Fibroblast of the aortic adventitia (primary cell): ENCODE measurements around the gene MFAP1. TPM values are rescaled to one million over a fixed set of nuclear protein-coding genes. Genes with fewer than 3 reads are reported as not detected.

Experiments used
- DNase-seq: peaks from one replicate; pipeline ENCODE4 v3.0.0-alpha.2; 2010; ENCODE audit warnings: low read depth
- H3K4me3 ChIP-seq: 2 replicates; pipeline ENCODE4 v1.5.1; 2011; ENCODE audit warnings: low read depth, mild to moderate bottlenecking, control low read depth, low read length, moderate library complexity
- CTCF ChIP-seq: IDR thresholded peaks from 2 replicates; pipeline ENCODE4 v1.5.1; 2011; ENCODE audit warnings: mild to moderate bottlenecking, low read length, control low read depth, inconsistent platforms; ENCODE audit not compliant: insufficient read depth
- total RNA-seq: library from RNA; depleted of rRNA; stranded (reverse); fragments of >200 nt; gene quantifications from 2 replicates; pipeline ENCODE4 v1.2.3, GENCODE V29; 2012; ENCODE audit warnings: low replicate concordance

MFAP1 gene
- total RNA-seq, 1 donor, result 24.2 TPM

- no peak for TF ChIP-seq CTCF
- no peak for DNase-seq
- no peak overlapping the region for H3K4me3 ChIP-seq
Observed at GRCh38 chr15:43795197-43795596, 29.3 kb downstream of the MFAP1 start.

GRCh38 chr15:43794269-43795037, 30.0 kb downstream of the MFAP1 start:
- peak overlapping the region; percentile 100 for H3K4me3 ChIP-seq

DNA sequence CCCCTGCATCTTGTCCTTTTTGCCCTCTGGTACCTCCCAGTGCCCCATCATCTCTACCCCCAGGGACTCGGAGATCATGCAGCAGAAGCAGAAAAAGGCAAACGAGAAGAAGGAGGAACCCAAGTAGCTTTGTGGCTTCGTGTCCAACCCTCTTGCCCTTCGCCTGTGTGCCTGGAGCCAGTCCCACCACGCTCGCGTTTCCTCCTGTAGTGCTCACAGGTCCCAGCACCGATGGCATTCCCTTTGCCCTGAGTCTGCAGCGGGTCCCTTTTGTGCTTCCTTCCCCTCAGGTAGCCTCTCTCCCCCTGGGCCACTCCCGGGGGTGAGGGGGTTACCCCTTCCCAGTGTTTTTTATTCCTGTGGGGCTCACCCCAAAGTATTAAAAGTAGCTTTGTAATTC, 30.8 kb downstream of the MFAP1 start:
- no peak for DNase-seq
- peak overlapping the region; percentile 100 for H3K4me3 ChIP-seq
- no peak for TF ChIP-seq CTCF

More at GRCh38 chr15:43794269-43795037, 30.0 kb downstream of the MFAP1 start:
- no peak for TF ChIP-seq CTCF
- no peak for DNase-seq

DNA sequence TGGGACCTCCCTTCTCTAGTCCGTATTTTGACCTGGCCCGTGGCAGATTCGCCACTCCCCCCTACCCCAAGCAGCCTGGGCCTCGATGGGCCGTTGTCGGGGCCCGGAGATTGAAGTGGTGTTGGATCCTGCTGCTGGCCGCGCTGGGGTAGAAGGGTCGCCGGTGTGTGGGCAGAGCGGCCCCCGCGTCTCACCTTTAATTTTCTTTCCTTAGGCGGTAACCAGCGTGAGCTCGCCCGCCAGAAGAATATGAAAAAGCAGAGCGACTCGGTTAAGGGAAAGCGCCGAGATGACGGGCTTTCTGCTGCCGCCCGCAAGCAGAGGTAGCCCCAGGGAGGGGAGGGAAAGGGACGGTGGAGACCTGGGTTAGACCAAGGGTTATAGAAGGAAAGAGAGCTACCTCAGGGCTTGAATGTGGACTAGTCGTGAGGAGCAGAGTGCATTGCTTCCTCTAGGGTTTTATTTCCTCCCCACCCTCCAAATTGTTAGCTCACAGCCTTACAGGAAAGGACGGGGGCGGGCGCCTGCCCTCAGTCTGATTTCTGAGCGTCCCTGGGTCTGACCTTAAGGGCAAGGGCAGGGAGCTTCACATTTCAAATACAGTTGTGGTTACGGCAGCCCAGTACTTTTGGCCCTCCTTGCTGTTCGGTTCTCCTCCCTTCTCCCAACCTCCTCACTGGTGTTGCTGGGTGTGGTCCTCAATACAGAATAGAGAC, 31.6 kb downstream of the MFAP1 start:
- H3K4me3 ChIP-seq, result peak overlapping the region; percentile 100
- DNase-seq, result peak; percentile 45
- peak; percentile 33 for TF ChIP-seq CTCF

DNA sequence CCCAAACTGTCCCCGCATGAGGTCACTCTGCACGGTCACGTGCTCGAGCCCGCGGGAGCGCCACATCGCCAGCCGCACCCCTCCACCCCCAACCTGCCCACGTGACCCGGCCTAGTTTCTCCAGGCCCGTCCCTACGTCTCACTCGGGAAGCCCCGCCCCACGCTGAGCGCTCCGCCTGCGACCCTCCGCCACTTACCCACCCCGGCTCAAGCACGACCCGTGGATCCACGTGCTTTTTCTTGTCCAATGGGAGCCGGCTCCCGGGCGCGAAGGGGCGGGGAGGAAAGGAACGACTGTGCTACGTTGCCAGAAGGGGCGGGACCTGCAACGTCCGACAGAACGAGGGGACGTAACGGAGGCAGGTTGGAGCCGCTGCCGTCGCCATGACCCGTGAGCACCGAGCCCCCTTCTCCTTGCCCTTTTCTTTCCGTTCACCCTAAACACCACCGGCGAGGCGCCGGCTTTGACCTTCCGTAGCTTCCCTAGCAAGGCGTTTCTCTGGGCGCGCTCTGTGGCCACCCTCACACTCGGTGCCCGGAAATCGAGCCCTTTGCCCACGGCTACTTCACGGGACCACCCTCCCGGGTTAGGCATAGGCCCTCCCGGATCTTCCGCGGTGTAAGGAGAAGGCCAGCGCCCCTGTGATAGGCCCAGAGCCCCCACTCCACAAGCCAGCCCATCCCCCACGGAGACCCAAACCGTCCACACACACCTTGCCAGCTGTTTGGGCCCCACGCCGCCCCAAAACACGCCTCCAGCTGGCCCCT, 32.3 kb downstream of the MFAP1 start, which contains the start of gene SERF2:
TSS of gene SERF2 (plus strand) at position 328 of the 768 bp plus-strand sequence. CDS start at position 385, 57 bp downstream.
- TF ChIP-seq CTCF, result no peak
- DNase-seq, result peak; percentile 99
- H3K4me3 ChIP-seq, result peak within 1 kb of the TSS; percentile 100

DNA sequence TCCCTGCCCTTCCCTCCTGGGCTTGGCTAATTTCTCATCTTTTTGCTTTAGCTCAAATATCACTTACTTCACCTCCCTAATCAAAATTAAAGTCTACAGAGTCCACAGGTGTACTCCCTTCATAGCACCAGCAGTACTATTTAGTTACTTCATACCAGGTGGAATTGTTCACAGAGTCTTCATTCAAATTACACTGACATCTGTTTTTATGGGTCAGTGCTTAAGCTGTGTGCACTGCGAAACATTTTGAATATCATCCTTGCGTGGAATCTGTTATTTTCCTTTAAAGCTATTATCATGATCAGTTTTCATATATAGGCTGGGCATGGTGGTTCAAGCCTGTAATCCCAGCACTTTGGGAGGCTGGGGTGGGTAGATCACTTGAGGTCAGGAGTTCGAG, 35.1 kb downstream of the MFAP1 start:
- no peak overlapping the region for H3K4me3 ChIP-seq
- no peak for DNase-seq
- no peak for TF ChIP-seq CTCF
